B cell (primary cell): Measurements from ENCODE around the gene ANKS1B. TPM values are rescaled to one million over a fixed set of nuclear protein-coding genes. Genes with fewer than 3 reads are reported as not detected.

Experiments used
- ATAC-seq: fragments of 200-7000 bp; cut with Tn5 transposase; one replicate; pipeline ENCODE4 v1.10.0; 2021; ENCODE audit warnings: low read depth, mild to moderate bottlenecking, moderate number of reproducible peaks, moderate library complexity
- CTCF ChIA-PET: fragments of 350-600 bp; sonication (Branson Sonifier 250); formaldehyde crosslinking; loops from one replicate; lab custom pipeline; 2021; ENCODE audit warnings: antibody characterized with exemption, inconsistent platforms; lab: Charles Lee
- POLR2A ChIA-PET: fragments of 350-600 bp; sonication (Branson Sonifier 250); formaldehyde crosslinking; loops from one replicate; lab custom pipeline; 2021; ENCODE audit warnings: antibody characterized with exemption; lab: Charles Lee
- DNase-seq: peaks from one replicate; pipeline ENCODE4 v3.0.0; 2013
- H2AFZ ChIP-seq: 2 replicates; pipeline ENCODE4 v1.6.1; 2012; ENCODE audit warnings: mild to moderate bottlenecking, low read depth, low read length; ENCODE audit not compliant: insufficient read depth, poor library complexity, severe bottlenecking
- H3K27ac ChIP-seq, 2 donors: 1 replicate in 1 of 2; 2 replicates in 1 of 2; pipeline ENCODE4 v1.5.1; 2012 to 2013; ENCODE audit warnings: low read length in 2 of 2, mild to moderate bottlenecking in 2 of 2, moderate library complexity in 1 of 2
- H3K27me3 ChIP-seq, 4 experiments: fragments of 200-600 bp in 1 of 4; sonication (generic) in 1 of 4; replicated peaks in 1 of 4; 1 replicate in 2 of 4; 2 replicates in 2 of 4; pipeline versions ENCODE4 v1.6.1 to v1.7.0; 2013 to 2016; ENCODE audit warnings: low read length in 3 of 4, mild to moderate bottlenecking in 2 of 4, mixed read lengths in 1 of 4, moderate library complexity in 1 of 4; ENCODE audit not compliant: insufficient read depth in 4 of 4, control insufficient read depth in 3 of 4; ENCODE audit errors: control extremely low read depth in 1 of 4
- H3K36me3 ChIP-seq, 2 experiments: replicated peaks in 1 of 2; 1 replicate in 1 of 2; 2 replicates in 1 of 2; pipeline versions ENCODE4 v1.6.1 to v1.7.1; 2013; ENCODE audit warnings: low read length in 1 of 2; ENCODE audit not compliant: insufficient read depth in 2 of 2, control insufficient read depth in 1 of 2; ENCODE audit errors: control extremely low read depth in 1 of 2, extremely low read depth in 1 of 2
- H3K4me1 ChIP-seq, 2 donors: fragments of 200-600 bp in 1 of 2; sonication (generic) in 1 of 2; 1 replicate in 1 of 2; 2 replicates in 1 of 2; pipeline versions ENCODE4 v1.5.1 to v1.6.1; 2013 to 2017; ENCODE audit warnings: low read length in 2 of 2; ENCODE audit not compliant: control insufficient read depth in 2 of 2, insufficient read depth in 2 of 2
- H3K4me2 ChIP-seq: replicated peaks from 2 replicates; pipeline ENCODE3; 2012; ENCODE audit warnings: mild to moderate bottlenecking, low read depth, low read length; ENCODE audit not compliant: poor library complexity, severe bottlenecking
- H3K4me3 ChIP-seq, 5 experiments: fragments of 200-600 bp in 1 of 5; sonication (generic) in 1 of 5; 1 replicate in 3 of 5; 2 replicates in 2 of 5; pipeline versions ENCODE4 v1.5.1 to v1.7.0; 2011 to 2016; ENCODE audit warnings: low read length in 4 of 5, mild to moderate bottlenecking in 4 of 5, low read depth in 2 of 5, control low read depth in 1 of 5, moderate library complexity in 1 of 5; ENCODE audit not compliant: insufficient read depth in 1 of 5; ENCODE audit errors: control extremely low read depth in 1 of 5, extremely low read depth in 1 of 5
- H3K79me2 ChIP-seq: fragments of 200-600 bp; sonication (generic); one replicate; pipeline ENCODE4 v1.6.0; 2016; ENCODE audit warnings: low read length; ENCODE audit not compliant: control insufficient read depth, insufficient read depth
- H3K9ac ChIP-seq: fragments of 200-600 bp; sonication (generic); 2 replicates; pipeline ENCODE4 v1.6.1; 2017; ENCODE audit warnings: mild to moderate bottlenecking, low read length, moderate library complexity
- H3K9me3 ChIP-seq, 3 donors: one replicate each; pipeline versions ENCODE4 v1.6.1 to v1.7.1; 2013; ENCODE audit warnings: low read length in 2 of 3; ENCODE audit not compliant: control insufficient read depth in 2 of 3, insufficient read depth in 1 of 3; ENCODE audit errors: control extremely low read depth in 1 of 3
- H4K20me1 ChIP-seq: 2 replicates; pipeline ENCODE4 v1.6.0; 2012; ENCODE audit warnings: mild to moderate bottlenecking, low read length; ENCODE audit not compliant: insufficient read depth, control insufficient read depth, poor library complexity, severe bottlenecking
- H3K27ac Mint-ChIP-seq: one replicate; pipeline ENCODE4 v1.8.0; 2021; ENCODE audit warnings: mixed read lengths
- H3K27me3 Mint-ChIP-seq: one replicate; pipeline ENCODE4 v1.8.0; 2021; ENCODE audit warnings: mixed read lengths
- H3K4me1 Mint-ChIP-seq: one replicate; pipeline ENCODE4 v1.8.0; 2021; ENCODE audit warnings: mixed read lengths
- H3K4me3 Mint-ChIP-seq: one replicate; pipeline ENCODE4 v1.8.0; 2021; ENCODE audit warnings: mixed read lengths
- H3K9me3 Mint-ChIP-seq: one replicate; pipeline ENCODE4 v1.8.0; 2022; ENCODE audit warnings: mixed read lengths; ENCODE audit not compliant: insufficient read depth
- EZH2 ChIP-seq: IDR thresholded peaks from 2 replicates; pipeline ENCODE4 v1.6.1; 2012; ENCODE audit warnings: borderline replicate concordance, low read depth, mild to moderate bottlenecking, moderate library complexity, low read length; ENCODE audit not compliant: insufficient read depth, poor library complexity, severe bottlenecking
- WGBS: methylation state at CpG from one replicate; pipeline ENCODE4 v1.1.5; 2013; ENCODE audit warnings: missing lambda C conversion rate; ENCODE audit not compliant: insufficient coverage; 5-methylcytosine and 5-hydroxymethylcytosine counted together
- intact Hi-C: fragments of 100-400 bp; cut with micrococcal nuclease; formaldehyde crosslinking; loops from one replicate; pipeline ENCODE4 v1.10.0; 2022
- polyA plus RNA-seq: library from polyadenylated mRNA; depleted of rRNA; stranded (reverse); fragments of >200 nt; gene quantifications from 2 replicates; pipeline ENCODE4 v1.2.3, GENCODE V29; 2012
- total RNA-seq, 2 donors: library from RNA; stranded (reverse); fragments of 120-200 nt in 1 of 2; gene quantifications; 1 replicate in 1 of 2; 2 replicates in 1 of 2; pipeline versions ENCODE4 v1.2.3 to v1.2.4, GENCODE V29; 2013 to 2022
- TF ChIP-seq, protein P1 (sequence below): fragments of 200-600 bp; IDR thresholded peaks from one replicate; pipeline ENCODE4 v1.8.0; 2022; ENCODE audit warnings: antibody characterized with exemption, mild to moderate bottlenecking

The ANKS1B gene
- total and polyA plus RNA-seq, 2 donors (not counting 1 experiment from before 2014, with no cell fraction given), result not detected

GRCh38 chr12:99704036-99704435 lies 280.7 kb downstream of the ANKS1B start:
- Histone ChIP-seq H4K20me1 (no peaks in the 10 kb centered on the region), H3K4me1 (no peaks in the 10 kb centered on the region), H2AFZ (no peak overlapping the region), H3K79me2 (no peaks in the 10 kb centered on the region), H3K36me3 (no peaks in the 10 kb centered on the region), H3K27me3 (no peaks in the 10 kb centered on the region), H3K27ac (no peak overlapping the region), H3K9me3 (no peaks in the 10 kb centered on the region), H3K9ac (no peak overlapping the region), H3K4me2 (no peak overlapping the region), H3K4me3 (no peak overlapping the region)
- Mint-ChIP-seq H3K4me1 (no peaks in the 10 kb centered on the region), H3K27ac (no peak overlapping the region), H3K27me3 (no peaks in the 10 kb centered on the region), H3K4me3 (no peak overlapping the region), H3K9me3 (peaks cover 3% of the 10 kb centered on the region)
- intact Hi-C loops, result no loop called here
- DNase-seq (no peak), ATAC-seq (no peak)
- ChIA-PET CTCF (no interaction called here), POLR2A (no interaction called here)
- TF ChIP-seq, protein P1, sequence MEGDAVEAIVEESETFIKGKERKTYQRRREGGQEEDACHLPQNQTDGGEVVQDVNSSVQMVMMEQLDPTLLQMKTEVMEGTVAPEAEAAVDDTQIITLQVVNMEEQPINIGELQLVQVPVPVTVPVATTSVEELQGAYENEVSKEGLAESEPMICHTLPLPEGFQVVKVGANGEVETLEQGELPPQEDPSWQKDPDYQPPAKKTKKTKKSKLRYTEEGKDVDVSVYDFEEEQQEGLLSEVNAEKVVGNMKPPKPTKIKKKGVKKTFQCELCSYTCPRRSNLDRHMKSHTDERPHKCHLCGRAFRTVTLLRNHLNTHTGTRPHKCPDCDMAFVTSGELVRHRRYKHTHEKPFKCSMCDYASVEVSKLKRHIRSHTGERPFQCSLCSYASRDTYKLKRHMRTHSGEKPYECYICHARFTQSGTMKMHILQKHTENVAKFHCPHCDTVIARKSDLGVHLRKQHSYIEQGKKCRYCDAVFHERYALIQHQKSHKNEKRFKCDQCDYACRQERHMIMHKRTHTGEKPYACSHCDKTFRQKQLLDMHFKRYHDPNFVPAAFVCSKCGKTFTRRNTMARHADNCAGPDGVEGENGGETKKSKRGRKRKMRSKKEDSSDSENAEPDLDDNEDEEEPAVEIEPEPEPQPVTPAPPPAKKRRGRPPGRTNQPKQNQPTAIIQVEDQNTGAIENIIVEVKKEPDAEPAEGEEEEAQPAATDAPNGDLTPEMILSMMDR, result no peak
- 83% methylated on average over 1 of the region's 1 CpG for WGBS

- DNase-seq, result no peak
- H3K9ac ChIP-seq, result no peak overlapping the region
- no peak for ATAC-seq
Observed at GRCh38 chr12:99700032-99700431, 284.7 kb downstream of the ANKS1B start.

More at GRCh38 chr12:99700032-99700431, 284.7 kb downstream of the ANKS1B start:
- no peaks in the 10 kb centered on the region for H3K27me3 Mint-ChIP-seq
- H3K79me2 ChIP-seq, result no peaks in the 10 kb centered on the region
- no peaks in the 10 kb centered on the region for H3K9me3 ChIP-seq
- POLR2A ChIA-PET, result no interaction called here
- TF ChIP-seq, protein P1, result no peak
- no peak for TF ChIP-seq EZH2
- intact Hi-C loops, result no loop called here
- H3K9me3 Mint-ChIP-seq, result peaks cover 3% of the 10 kb centered on the region
- H3K27ac Mint-ChIP-seq, result no peak overlapping the region
- no peak overlapping the region for H2AFZ ChIP-seq
- H3K36me3 ChIP-seq, result no peaks in the 10 kb centered on the region
- H3K4me1 Mint-ChIP-seq, result no peaks in the 10 kb centered on the region
- no peaks in the 10 kb centered on the region for H4K20me1 ChIP-seq
- no peaks in the 10 kb centered on the region for H3K27me3 ChIP-seq
- no peak overlapping the region for H3K4me3 ChIP-seq
- H3K4me2 ChIP-seq, result no peak overlapping the region
- no peak overlapping the region for H3K4me3 Mint-ChIP-seq
- no peaks in the 10 kb centered on the region for H3K4me1 ChIP-seq
- CTCF ChIA-PET, result no interaction called here
- H3K27ac ChIP-seq, result no peak overlapping the region
